Left renal pelvis (tissue), 4 donors: ENCODE results near the gene DOCK2. TPM values are rescaled to one million over a fixed set of nuclear protein-coding genes. Genes with fewer than 3 reads are reported as not detected.

Experiments
- DNase-seq, 4 donors: peaks; one replicate each; pipeline ENCODE4 v3.0.0-alpha.2; 2013; ENCODE audit warnings: low read depth in 4 of 4, low spot score in 3 of 4
- polyA plus RNA-seq, 4 donors: library from polyadenylated mRNA; unstranded; fragments of 120-200 nt; gene quantifications; one replicate each; pipeline ENCODE4 v1.2.1, GENCODE V29; 2013; ENCODE audit not compliant: insufficient read length in 4 of 4

DOCK2 gene
- polyA plus RNA-seq, 4 donors = 2.7 to 5.8 (median 3.0) TPM

DNA sequence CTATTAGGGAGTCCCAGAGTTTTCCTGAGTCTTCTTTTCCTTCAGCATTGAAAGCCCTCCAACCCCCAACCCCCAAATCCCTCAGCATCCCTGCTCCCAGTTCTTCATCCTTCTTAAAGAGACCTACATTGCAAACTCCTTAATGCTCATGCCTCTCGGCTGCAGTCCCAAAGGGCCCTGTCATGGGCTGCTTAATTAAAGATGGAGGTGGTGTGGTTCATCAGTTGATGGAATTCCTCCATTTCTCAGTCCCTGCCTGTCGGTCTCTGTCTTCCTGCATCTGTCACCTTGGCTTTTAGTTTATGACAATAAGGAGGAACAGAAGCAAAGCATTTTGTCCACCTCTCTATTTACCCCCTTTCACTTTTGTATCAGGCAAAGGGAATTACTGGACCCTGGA, 470.6 kb downstream of the DOCK2 start:
- no peak for DNase-seq

DNA sequence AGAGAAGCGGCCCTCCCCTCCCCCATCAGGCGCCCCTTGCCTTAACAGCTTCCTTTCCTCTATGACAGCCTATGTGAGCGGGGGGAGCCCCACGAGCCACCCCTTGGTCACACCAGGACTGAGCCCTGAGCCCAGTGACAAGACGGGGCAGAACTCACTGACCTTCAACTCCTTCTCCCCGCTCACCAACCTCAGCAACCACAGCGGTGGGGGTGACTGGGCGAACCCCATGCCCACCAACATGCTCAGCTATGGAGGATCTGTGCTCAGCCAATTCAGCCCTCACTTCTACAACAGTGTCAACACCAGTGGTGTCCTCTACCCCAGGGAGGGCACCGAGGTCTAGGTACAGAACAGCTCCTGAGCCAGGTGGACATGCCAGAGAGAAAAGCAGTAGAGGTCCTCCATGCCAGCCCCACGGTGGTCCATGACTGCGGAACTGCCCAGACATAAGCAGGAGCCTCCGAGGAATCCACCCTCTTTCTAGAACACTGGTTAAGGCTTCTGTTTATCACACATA, 471.3 kb downstream of the DOCK2 start:
- DNase-seq = no peak

DNA sequence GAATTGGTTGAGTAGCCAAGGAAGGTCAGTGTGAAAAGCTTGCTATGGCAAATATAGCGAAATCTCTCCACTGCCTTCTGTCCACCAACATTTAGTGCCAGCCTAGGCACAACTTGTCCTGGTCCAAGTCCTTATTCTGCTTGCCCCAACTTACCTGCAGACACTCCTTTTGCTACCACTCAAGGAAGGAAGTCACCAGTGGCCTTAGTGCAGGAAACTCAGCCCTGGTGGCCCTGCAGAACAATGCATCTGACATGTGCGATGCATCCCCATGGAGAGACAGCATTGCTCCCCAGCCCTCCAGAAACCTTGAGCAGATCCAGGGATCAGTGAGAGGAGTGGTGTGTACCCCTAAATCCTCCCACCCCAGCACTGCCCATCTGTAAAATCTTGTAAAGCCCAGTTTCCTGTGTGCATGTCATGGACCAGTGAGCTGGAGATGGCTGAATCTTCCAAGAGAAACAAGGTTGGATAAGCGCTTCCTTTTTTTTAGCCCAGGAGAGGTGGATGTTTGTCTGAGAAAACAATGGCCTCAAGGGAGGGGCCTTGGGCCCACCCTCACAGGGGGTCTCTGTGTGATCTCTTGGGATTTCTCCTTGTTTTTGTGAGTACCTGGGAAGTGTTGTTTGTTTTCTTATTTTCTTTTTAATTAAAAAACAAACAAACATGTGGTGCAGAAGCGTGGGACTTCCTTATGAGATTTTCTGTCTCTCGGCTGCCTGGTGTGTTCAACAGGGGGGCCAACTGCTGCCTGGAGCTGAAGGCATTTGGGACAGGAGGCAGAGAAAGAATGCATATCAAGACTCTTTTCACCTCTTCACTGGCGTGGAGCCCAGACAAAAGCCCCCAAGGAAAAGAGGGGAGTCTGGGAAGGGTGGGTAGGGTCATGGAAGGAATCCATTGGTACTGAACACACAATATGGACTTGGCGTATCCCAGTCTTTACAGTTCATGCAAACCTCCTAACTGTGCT, 472.3 kb downstream of the DOCK2 start:
- no peak for DNase-seq

DNA sequence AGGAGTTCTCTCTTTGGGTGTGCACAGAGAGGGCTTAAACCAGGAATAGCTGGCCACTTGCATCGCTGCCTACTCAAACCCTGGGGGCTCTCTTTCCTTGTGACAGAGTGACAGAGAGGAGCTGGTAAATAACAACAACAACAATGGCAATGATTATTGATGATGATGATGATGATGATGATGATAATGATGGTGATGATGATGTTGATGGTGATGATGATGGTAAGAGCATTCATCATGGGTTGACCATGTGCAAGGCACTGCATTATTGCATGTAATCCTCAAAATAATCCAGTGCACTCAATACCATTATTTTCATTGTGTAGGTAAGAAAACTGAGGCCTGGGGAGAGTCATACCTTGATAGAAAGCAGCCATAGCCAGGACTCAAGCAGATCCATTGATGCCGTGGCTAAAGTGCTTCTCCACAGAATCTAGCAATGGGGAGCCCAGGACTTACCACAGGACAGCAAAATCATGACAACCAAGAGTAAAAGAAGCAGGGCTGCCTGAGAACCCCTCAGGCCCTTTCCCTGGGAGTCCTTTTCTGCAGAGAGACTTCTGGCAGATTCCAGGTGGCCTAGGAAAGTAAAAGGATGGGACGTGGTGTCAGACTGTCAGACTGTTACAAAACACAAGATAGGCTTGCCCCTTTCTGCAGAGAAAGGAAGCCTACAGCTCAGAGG, 473.5 kb downstream of the DOCK2 start:
- no peak for DNase-seq

DNA sequence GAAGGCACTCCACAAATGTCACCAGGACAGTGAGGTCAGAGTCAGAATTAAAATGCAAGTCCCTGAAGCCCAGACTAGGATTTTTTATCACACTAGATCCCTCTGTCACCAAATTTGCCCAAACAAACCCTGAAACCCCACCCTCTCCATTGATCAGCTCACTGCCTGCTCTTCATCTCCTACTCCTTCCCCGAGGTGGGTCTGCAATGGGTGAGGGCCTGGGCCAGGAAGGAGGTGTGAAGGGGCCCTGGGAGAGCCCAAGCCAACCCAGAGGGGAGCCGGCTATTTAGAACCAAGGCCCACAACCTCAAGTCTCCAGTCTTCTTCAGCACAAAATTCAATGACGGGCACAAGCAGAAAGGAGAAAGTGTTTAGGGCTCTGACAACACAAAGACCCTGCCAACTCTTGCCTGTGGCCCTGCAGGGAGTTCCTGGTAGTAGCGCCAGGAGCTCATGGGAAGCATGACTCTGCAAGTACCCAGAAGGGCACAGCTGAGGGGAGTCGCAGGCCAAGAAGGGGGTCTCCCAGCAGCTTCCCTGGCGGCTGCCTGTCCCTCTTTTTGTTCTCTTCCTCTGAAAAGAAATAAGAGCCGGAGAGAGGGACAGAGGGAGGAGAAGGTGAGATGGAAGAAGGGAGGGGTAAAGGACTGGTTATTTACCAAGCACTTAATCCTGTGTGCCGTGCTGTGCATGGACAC, 474.2 kb downstream of the DOCK2 start:
- DNase-seq = no peak

DNA sequence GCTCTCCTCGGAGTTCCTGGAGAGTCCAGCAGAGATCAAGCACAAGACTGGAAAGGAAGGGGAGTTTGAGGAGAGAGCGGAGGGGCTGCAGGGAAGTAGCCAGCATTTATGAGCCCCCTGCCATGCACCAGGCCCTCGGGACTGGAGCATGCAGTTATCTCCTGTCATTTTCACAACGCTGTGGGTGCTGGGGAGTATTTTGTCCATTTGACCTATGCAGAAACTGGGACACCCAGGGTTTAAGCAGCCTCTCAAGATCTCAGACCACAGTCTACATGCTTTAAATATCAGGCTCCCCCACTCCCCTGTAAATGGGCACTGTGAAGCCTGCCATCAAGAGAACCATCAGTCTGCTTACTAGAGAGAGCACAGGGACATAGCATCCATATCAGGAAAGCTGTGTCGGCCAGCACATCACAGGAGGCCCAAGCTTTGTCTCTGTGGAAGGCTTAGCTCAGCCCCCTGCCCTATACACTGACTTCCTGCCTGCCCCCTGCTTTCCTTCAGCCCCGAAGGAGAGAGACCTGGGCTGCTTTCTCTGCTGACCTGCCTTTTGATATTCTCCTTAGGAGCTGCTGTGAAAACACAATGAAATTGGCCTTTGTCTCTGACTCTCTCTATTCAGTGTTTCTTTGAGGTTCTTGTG, 475.9 kb downstream of the DOCK2 start:
- no peak for DNase-seq

DNA sequence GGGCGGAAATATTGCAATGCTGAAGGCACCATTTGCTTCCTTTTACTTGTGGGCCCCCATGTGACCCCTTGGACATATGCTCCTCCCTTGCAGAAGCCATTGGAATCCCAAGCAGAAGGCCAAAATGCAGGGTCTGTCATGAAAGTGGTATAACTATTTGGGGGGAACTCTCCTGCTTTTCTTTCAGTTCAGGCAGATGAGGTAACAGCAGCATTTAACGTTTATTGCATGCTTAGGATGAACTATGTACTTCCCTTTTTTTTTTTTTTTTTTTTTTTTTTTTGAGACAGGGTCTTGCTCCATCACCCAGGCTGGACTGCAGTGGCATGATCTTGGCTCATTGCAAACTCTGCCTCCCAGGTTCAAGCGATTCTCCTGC, 476.4 kb downstream of the DOCK2 start:
- no peak for DNase-seq

DNA sequence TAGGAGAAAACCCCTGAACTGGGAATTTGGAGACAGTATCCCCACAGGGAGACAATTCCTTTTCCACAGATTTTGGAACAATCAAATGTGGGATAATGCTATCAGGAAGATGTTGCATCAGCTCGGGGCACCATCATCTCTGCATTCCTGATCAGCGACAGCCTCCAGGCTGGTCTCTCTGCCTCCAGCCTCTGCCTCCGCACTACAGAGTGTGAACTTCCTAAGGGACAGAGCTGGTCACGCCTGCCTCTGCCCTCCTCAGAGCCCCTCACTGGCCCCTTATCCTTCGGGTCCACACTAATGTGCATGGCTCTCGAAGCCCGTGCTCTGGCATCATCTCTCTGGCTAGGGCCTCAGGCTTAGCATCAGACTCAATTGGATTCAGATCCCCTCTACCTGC, 477.2 kb downstream of the DOCK2 start:
- DNase-seq = no peak

DNA sequence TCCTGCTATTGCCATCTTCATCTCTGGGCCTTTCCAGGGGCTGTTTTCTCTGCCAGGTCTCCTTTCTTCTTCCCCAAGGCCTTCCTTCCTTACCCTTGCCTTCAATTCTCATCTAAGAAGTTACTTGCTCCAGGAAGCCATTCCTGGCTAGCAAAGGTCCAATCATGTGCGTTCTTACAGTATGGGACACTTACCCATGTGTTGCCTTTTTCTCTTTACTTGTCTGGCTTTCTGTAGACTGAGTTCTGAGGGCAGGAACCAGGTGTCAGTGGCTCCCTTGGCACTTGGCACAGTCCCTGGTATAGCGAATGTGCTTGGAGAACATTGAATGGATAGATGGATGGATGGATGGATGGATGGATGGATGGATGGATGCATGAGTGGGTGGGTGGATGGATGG, 478.9 kb downstream of the DOCK2 start:
- no peak for DNase-seq

DNA sequence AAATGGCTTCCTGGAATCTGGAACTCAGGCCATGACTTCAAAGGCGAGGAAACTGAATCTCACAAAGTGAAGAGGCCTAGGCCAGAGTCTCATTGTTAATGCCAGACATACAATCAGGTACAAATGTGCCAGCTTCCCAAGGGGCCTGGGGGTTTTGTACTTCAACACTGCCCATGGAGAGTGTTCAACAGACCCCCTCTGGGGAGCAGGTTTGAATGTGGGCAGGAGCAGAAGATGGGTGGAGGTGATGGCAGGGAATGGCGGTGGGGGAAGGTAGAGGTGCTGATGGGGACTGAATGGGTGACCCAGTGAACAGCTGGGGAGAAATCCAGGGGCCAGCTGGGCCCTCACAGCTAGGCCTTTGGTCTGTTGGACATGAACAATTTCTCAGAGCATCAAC, 480.7 kb downstream of the DOCK2 start:
- no peak for DNase-seq

DNA sequence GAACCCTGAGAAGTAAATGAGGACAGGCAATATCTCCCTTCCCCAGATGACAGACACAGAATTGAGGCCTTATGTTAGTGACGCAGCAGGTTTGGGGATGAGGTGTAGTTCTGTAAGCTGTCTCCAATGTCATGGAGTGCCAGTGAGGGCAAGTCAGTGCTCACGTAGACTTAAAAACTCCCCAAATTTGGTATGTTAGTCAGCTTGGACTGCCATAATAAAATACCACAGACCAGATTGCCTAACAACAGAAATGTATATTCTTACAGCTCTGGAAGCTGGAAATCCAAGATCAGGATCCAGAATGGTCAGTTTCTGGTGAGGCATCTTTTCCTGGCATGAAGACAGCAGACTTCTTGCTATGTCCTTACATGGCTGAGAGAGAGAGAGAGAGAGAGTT, 483.5 kb downstream of the DOCK2 start:
- DNase-seq = no peak

DNA sequence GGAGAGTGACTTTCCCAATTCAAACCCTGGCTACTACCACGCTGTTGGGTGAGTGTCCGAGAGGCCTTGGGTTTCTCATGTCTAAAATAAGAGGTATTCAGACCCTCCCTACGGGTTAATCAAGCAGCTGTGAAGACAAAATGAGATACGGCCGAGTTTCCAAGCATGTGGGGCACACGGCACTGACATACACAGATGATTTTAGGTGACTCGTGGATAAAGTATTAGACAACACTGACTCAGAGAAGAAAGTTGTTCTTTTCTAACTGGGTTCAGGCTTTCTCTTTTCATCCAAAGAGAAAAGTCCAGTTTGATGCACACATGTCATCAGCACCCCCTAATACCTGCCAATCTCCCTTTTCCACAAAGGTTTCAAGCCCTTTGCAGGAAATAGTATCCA, 484.2 kb downstream of the DOCK2 start:
- no peak for DNase-seq

DNA sequence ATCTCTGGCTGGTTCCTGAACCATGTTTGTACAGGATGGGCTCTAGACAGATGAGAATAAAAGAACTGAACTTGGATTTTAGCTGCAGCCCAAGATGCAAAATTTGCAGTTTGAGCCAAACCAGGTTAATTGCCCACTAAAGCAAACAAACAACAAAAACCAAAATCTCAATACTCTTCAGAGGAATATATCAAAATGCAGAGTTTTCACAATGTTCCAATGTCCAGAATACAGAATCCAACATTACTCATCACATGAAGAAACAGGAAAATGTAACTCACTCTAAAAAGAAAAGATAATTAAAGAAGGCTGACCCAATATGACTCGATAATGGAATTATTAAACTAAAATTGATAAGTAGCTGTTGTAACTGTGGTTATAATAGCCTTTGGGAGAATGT, 489.0 kb downstream of the DOCK2 start:
- no peak for DNase-seq

DNA sequence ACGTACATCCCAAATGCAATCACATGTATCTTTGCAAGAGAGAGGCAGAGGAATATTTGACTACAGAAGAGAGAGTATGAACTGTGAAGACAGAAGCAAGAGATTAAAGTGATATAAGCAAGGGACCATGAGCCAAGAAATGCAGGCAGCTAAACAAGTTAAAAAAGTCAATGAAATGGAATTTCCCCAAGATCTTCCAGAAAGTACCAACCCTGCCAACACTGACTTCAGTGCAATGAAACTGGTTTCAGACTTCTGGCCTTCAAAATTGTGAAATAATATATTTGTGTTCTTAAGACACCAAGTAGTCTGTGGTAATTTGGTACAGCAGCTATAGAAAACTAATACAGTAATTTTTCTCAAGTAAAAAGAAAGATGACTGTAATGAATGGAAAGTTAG, 489.6 kb downstream of the DOCK2 start:
- DNase-seq = no peak

DNA sequence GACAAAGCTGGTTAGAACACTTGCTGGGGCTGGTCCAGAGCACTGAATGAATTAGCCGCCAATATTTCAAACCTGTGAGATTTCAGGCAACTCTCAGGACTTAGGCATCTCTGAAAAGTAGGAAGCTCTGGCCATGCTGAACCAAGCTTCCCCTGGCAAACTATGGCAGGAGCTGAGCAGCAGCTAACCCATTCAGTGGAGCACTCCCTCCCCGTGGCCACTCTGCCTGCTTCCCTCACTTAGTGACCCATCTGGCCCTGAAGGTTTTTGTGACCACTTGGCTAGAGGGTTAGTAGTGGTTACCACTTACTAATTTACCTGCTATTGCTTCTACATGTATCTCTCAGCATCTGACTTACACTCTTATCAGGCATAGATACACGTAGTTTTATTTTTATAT, 494.2 kb downstream of the DOCK2 start:
- no peak for DNase-seq

DNA sequence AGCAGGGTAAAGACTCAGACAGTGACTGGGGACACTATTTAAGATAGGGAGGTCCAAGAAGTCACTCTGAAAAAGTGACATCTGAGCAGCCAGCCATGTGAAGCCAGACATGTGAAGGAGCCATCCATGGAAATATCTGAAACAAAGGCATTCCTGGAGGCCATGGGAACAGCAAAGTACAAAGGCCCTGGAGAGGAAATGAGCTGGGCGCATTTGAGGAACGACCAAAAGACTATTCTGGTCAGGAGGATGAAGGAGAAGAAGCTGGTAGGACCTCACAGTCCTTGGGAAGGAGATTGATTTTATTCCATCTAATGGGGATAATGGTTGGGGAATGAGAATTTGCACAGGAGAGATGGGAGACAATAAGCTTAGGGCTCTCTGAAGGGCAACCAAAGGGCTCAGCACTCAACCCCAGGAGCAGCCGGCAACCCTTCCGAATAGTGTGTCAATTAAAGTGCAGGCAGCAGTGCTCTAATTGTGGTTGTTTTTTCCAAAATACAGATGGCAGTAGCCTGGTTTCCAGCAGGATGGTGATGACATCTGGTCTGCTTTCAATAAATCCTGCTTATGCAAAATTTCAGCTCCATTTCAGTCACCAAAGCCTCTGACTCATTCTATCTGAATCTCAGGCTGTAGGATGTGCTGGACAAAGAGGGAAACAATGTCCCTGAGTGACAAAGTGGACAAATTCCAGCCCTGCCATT, 495.3 kb downstream of the DOCK2 start:
- DNase-seq = no peak
